HTERT RPE-1 (cell line): ENCODE data around the gene TMEM63C.

Experiments
- in situ Hi-C: fragments of 300-500 bp; cut with MboI; formaldehyde crosslinking; loops from 4 replicates; pipeline ENCODE4 v1.14.3; 2020; ENCODE audit warnings: low sequenced_read_pairs

Gene TMEM63C

DNA sequence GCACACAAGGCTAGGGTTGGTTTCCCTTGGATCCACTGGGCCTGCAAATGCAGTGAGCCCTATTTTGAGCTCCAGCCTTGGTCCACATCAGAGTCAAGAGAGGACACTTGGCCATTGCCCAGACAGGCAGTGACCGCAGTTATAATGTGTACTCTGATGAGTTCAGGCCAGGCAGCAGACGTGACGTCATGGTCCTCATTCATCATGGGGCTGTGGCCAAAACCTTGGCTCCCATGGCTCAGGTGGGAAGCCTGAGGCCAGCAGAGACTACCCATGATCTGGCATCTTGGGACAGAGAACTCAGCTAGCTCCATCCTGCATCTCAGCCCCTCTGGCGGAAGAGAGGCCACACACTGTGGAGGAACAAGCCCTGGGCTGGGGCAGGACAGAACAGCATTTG lies 16.4 kb downstream of the TMEM63C start:
- in situ Hi-C loops, result no loop called here

DNA sequence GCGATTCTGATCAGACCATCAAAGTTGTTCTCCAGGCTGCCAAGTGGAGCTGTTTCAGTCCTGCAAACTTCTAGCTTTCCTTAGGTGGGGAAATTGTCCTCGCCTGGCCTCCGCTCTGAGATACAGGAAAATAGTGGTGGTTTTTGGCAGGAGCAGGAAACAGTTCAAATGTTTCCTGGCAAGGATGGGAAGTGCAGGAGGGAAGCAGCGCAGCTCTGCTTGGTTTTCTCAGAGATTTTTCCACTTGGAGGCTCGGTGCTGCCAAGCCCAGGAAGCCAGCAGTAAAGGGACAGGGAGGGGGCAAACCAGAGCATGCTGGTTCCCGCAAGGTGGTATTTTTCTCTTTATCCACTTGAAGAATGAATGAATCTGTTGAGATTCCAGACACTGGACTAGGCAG lies 17.0 kb downstream of the TMEM63C start:
- in situ Hi-C loops, result no loop called here

DNA sequence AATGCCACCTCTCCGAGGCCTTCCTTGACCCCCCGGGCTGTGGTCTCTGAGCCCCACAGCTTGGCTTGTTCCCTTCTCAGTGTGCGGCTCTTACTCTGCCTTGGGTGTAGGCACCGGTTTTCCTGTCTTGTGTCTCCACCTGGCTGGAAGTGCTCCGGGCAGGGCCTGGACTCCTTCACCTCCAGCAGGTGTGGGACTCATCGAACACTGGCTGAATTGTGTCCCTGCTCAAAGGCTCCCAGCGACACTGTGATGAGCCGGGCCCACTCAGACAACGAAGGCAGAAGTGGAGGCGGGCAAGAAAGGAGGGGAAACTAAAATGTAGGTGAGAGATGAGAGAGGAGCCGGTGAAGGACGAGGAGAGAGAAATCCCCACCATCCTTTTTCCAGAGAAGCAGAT lies 18.0 kb downstream of the TMEM63C start:
- in situ Hi-C loops, result no loop called here

DNA sequence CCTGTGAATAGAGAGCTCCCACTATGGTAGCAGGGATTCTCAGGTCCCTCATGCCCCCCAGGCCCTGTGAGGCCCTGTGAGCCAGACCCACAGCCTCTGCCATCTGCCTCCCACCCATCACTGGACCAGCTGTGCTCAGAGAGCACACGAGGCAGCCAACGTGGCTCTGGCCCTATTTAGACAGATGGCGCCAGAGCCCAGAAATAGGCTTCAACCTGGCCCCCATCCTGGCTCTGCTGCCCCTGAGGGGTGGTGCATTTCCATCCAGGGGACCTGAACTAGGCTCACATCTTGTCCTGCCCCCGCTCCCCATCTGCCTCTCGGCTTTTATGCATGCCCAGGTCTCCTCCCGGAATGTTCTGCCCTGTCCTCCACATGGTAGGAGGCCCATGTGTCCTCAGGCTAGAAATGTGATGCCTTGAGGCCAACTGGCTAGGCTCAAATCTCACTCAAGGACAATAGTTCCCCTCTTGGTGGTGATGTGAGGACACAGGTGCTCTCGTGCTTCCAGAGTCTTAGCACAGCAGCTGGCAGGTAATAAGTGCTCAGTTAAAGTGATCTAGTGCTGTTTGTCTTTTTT lies 18.9 kb downstream of the TMEM63C start:
- in situ Hi-C loops, result no loop called here

DNA sequence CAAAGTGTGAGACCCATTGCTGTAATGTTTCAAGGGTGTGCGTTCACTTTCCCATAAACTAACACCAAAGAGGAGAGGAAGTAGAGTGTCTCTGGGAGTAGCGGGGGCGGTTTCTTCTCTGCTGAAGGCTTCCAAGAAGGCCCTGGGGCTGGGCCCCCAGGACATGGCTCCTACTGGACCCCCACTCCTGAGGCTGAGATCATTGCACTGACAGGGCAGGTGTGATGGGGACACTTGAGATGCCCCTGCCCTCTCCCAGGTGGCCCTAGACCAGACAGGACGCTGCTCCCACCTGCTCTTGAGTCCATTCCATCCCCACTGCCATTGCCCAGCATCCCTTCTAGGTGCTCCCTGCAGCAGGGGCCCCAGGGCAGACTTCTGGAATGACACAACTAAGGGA lies 20.1 kb downstream of the TMEM63C start:
- in situ Hi-C loops, result no loop called here

GRCh38 chr14:77203611-77204458 lies 22.2 kb downstream of the TMEM63C start:
- in situ Hi-C loops, result no loop called here

DNA sequence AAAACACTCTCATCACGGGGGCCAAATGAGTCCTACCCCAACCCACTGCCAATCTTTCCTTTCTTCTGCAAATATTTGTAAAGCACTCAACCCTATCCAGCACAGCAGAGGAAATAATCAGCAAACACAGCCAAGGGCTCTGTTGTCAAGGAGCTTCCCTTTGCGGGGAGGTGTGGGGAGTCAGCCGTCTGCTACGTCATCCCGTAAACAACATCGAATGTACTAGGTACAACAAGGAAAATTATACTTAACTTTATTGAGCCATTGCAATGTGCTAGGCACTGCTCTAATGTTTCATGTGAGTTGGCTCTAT lies 22.8 kb downstream of the TMEM63C start:
- in situ Hi-C loops, result no loop called here

DNA sequence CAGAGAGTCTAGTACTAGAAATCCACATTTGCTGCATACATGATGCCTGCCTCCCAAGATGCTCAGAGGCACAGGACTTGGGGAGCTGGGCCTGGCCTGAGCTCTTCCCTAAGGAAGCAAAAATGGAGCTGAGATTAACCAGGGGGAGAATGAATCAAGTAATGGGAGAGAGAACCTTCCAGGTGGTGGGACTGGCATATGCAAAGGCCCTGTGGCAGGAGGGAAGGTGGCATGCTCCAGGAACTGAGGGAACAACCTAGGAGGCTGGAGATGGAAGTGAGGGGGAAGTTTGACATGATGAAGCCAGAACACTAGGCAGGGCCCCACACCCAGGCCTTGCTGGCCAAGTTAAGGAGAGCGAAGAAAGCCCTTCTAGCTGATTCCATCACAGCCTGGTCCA lies 23.3 kb downstream of the TMEM63C start:
- in situ Hi-C loops, result no loop called here

GRCh38 chr14:77205566-77205965 lies 24.0 kb downstream of the TMEM63C start:
- in situ Hi-C loops, result no loop called here

DNA sequence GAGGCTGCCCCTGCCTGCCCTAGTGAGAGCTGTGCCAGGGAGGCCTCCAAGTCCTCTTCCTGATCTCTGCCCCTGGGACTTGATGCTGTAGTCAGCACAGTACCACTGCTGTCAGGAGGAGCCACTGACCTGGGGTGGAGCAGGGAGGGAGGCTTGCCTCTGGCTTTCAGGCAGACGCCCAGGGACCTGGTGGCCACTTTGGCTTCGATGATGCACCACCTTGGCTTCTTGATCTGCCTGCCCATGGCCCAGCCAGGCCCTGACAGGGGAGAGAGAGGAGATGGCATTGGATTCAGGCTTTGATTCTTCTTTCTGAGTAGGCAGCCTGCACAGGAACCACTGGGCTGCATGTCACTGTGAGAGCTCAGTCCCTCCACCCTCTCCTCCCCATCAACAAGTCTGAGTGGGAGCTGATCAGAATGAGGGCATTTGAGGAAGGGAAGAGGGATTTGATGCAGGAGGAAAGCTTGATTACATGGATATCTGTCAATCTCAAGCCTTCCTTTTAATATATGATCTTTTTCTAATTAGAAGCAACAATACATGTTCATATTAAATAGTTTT lies 24.7 kb downstream of the TMEM63C start:
- in situ Hi-C loops, result no loop called here

GRCh38 chr14:77206877-77207389 lies 25.3 kb downstream of the TMEM63C start:
- in situ Hi-C loops, result no loop called here

DNA sequence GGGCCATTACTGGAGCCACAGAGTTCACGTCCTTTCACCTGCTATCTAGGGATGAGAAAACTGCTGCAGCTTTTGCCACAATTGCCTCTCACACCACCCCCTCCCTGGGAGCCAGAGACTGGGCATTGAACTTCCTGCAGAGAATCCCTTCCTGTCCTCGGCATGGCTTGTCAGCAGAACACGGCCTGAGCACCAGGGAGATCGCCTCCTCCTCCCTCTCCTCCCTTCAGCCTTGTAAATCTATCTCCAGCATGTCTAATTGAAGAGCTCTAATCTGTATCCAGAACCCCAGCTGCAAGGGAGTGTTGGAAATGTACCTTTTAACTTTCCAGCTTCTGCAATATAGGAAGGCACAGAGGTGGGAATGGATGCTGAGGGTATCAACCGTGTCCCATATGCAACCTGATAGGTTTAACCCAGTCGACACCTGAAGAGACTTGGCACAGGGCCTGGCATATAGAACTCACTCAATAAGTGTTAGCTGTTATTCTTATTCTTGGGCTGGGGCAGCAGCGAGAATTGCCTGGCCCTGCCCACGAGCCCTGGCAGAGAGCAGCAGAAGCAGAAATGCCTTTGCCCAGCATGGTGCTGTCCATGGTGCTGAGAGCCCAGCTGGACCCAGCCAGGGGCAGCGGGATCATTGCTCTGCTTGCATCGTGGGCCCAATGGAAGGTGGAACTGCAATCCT lies 26.8 kb downstream of the TMEM63C start:
- in situ Hi-C loops, result no loop called here

DNA sequence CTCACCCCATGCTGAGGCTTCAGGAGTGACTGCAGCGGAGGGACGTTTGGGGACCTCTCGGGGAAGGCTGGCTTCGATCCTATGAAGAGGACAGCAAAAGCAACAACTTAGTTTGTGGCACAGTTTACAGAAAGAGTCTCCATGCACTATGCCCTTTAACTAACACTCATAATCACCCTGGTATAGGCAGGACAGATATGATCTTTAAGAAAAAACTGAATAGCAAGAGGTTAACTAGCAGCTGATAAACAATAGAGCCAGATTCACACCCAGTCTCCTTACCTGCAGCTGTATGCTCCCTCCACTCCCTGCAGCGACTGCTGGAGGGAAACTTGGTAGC lies 27.4 kb downstream of the TMEM63C start:
- in situ Hi-C loops, result no loop called here

GRCh38 chr14:77212097-77212870 lies 30.7 kb downstream of the TMEM63C start:
- in situ Hi-C loops, result no loop called here

GRCh38 chr14:77212943-77213678 lies 31.5 kb downstream of the TMEM63C start:
- in situ Hi-C loops, result no loop called here

DNA sequence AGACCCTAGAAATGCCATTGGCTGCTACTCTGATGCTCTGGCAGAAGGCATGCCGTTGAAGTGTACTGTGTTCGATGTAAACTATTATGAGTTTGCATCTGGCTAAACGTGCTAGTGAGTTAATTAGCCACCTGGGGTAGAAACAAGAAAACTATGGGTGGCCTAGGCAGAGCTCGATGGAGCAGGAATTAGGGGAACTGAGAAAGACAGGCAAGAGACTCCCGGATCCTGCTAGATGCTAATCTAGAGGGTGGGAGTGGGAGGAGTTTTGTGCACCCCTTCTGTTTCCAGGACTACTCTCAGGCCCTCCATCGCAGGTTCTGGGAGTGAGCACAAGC lies 32.0 kb downstream of the TMEM63C start:
- in situ Hi-C loops, result no loop called here

- in situ Hi-C loops, result no loop called here
Observed at GRCh38 chr14:77214216-77214615, 32.6 kb downstream of the TMEM63C start.

- in situ Hi-C loops, result no loop called here
Observed at GRCh38 chr14:77217551-77217950, 36.0 kb downstream of the TMEM63C start.

DNA sequence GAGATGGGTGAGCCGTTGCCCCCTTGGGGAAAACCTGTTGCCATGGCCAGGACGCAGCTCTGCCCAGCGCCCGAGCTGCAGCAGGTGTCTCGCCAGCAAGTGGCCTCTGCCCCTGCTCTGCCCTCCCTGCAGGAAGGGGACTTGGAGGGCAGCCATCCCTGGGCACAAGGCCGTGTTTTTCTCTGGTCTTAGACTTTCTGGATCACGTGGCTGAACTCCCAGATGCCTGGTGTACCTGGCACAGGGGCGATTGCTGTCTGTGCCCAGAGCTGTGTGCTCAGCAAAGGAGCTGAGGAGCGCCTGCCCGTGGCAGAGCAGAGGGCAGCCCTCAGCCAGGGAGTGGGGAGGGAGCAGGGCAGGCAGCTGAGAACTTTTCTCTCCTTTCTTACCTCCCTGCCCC lies 38.0 kb downstream of the TMEM63C start:
- in situ Hi-C loops, result no loop called here

GRCh38 chr14:77220246-77221017 lies 38.8 kb downstream of the TMEM63C start:
- in situ Hi-C loops, result no loop called here
